HepG2 (cell line): ENCODE data around the gene SYPL2. TPM values are rescaled to one million over a fixed set of nuclear protein-coding genes. Genes with fewer than 3 reads are reported as not detected.

Experiments used
- ATF7 ChIP-seq, 2 experiments: fragments of 450-650 bp in 1 of 2; sonication (generic) in 1 of 2; formaldehyde crosslinking in 1 of 2; IDR thresholded peaks; 2 replicates each; pipeline versions ENCODE4 v1.4.0 to v1.6.1; 2016 to 2020; ENCODE audit warnings: antibody characterized with exemption in 1 of 2, mild to moderate bottlenecking in 1 of 2, missing genetic modification reagents in 1 of 2
- DMAP1 ChIP-seq: IDR thresholded peaks from 2 replicates; pipeline ENCODE4 v1.6.1; 2016
- FOXA1 ChIP-seq, 2 experiments: fragments of 450-650 bp in 1 of 2; sonication (generic) in 1 of 2; formaldehyde crosslinking in 1 of 2; IDR thresholded peaks; 2 replicates each; pipeline versions ENCODE4 v1.4.0 to v1.6.1; 2016 to 2020; ENCODE audit warnings: missing genetic modification reagents in 1 of 2
- GLI4 ChIP-seq: sonication (generic); formaldehyde crosslinking; IDR thresholded peaks from 2 replicates; pipeline ENCODE4 v1.5.1; 2020; ENCODE audit warnings: missing genetic modification reagents, mild to moderate bottlenecking, moderate library complexity, borderline replicate concordance
- KLF12 ChIP-seq: sonication (generic); formaldehyde crosslinking; IDR thresholded peaks from 2 replicates; pipeline ENCODE4 v1.4.0; 2020; ENCODE audit warnings: missing genetic modification reagents, borderline replicate concordance
- MEIS2 ChIP-seq: sonication (generic); formaldehyde crosslinking; IDR thresholded peaks from 2 replicates; pipeline ENCODE4 v1.9.0; 2021; ENCODE audit warnings: mild to moderate bottlenecking, missing genetic modification reagents
- NCOA1 ChIP-seq: sonication (generic); formaldehyde crosslinking; IDR thresholded peaks from 2 replicates; pipeline ENCODE4 v1.9.0; 2021; ENCODE audit warnings: missing genetic modification reagents
- NFKB2 ChIP-seq: sonication (generic); formaldehyde crosslinking; IDR thresholded peaks from 2 replicates; pipeline ENCODE4 v1.4.0; 2020; ENCODE audit warnings: missing genetic modification reagents, borderline replicate concordance
- NR3C1 ChIP-seq: sonication (generic); formaldehyde crosslinking; IDR thresholded peaks from 2 replicates; pipeline ENCODE4 v1.4.0; 2020; ENCODE audit warnings: missing genetic modification reagents
- PHF5A ChIP-seq: IDR thresholded peaks from one replicate; pipeline ENCODE4 v1.6.1; 2018; ENCODE audit warnings: low read depth, missing genetic modification reagents; ENCODE audit not compliant: unreplicated experiment
- POLR2A ChIP-seq, 2 experiments: IDR thresholded peaks; 2 replicates each; pipeline ENCODE4 v1.6.1; 2011; ENCODE audit warnings: low read depth in 2 of 2, low read length in 2 of 2, mild to moderate bottlenecking in 1 of 2, moderate library complexity in 1 of 2; ENCODE audit not compliant: insufficient read depth in 1 of 2
- PRMT3 ChIP-seq: sonication (generic); formaldehyde crosslinking; IDR thresholded peaks from 2 replicates; pipeline ENCODE4 v1.8.1; 2022; ENCODE audit warnings: low read depth, mild to moderate bottlenecking, moderate library complexity, missing genetic modification reagents, borderline replicate concordance
- SETDB1 ChIP-seq: sonication (generic); formaldehyde crosslinking; IDR thresholded peaks from 2 replicates; pipeline ENCODE4 v1.5.1; 2020; ENCODE audit warnings: missing genetic modification reagents, mild to moderate bottlenecking, borderline replicate concordance
- SOX6 ChIP-seq, 2 experiments: fragments of 450-650 bp in 1 of 2; sonication (generic) in 1 of 2; formaldehyde crosslinking in 1 of 2; IDR thresholded peaks; 2 replicates each; pipeline versions ENCODE4 v1.4.0 to v1.6.1; 2017 to 2020; ENCODE audit warnings: antibody characterized with exemption in 1 of 2, mild to moderate bottlenecking in 1 of 2, missing genetic modification reagents in 1 of 2
- TEAD2 ChIP-seq: sonication (generic); formaldehyde crosslinking; IDR thresholded peaks from 2 replicates; pipeline ENCODE4 v1.9.0; 2021; ENCODE audit warnings: missing genetic modification reagents
- ZFP62 ChIP-seq: sonication (generic); formaldehyde crosslinking; IDR thresholded peaks from 2 replicates; pipeline ENCODE4 v1.4.0; 2020; ENCODE audit warnings: missing genetic modification reagents
- ZNF3 ChIP-seq: IDR thresholded peaks from 2 replicates; pipeline ENCODE4 v1.7.0; 2017; ENCODE audit warnings: inconsistent platforms
- ZNF547 ChIP-seq: sonication (generic); formaldehyde crosslinking; IDR thresholded peaks from 2 replicates; pipeline ENCODE4 v1.5.1; 2020; ENCODE audit warnings: mild to moderate bottlenecking, missing genetic modification reagents
- ZNF891 ChIP-seq: sonication (generic); formaldehyde crosslinking; IDR thresholded peaks from 2 replicates; pipeline ENCODE4 v1.5.0; 2020; ENCODE audit warnings: mild to moderate bottlenecking, missing genetic modification reagents
- polyA plus RNA-seq, 8 experiments: library from polyadenylated mRNA; depleted of rRNA in 3 of 8; stranded (reverse) in 7 of 8; unstranded in 1 of 8; fragments of >200 nt; fragmentation: Illumina TruSeq in 4 of 8; extraction: Trizol in 4 of 8; gene quantifications; 2 replicates each; pipeline versions ENCODE4 v1.2.1 to v1.2.3, GENCODE V29; 2011 to 2016; ENCODE audit warnings: low read depth in 4 of 8, missing spikeins in 1 of 8, mixed read lengths in 1 of 8; ENCODE audit not compliant: insufficient read depth in 1 of 8
- total RNA-seq, 5 experiments: library from RNA; depleted of rRNA; stranded (reverse); fragments of >200 nt; fragmentation: Illumina TruSeq; extraction: Trizol; gene quantifications; 2 replicates each; pipeline ENCODE4 v1.2.3, GENCODE V29; 2016; ENCODE audit warnings: low read depth in 1 of 5
- TF ChIP-seq, protein P1 (sequence below): sonication (generic); formaldehyde crosslinking; conservative IDR thresholded peaks from 2 replicates; pipeline ENCODE4 v1.4.0; 2020; ENCODE audit warnings: missing genetic modification reagents
- TF ChIP-seq, protein P2 (sequence below): sonication (generic); formaldehyde crosslinking; IDR thresholded peaks from 2 replicates; pipeline ENCODE4 v1.4.0; 2020; ENCODE audit warnings: missing genetic modification reagents

Gene SYPL2
- total and polyA plus RNA-seq, 2 of the 13 experiments (the other 11 are each of a cell fraction or from before 2014, with no cell fraction given), result 0.17 to 0.24 TPM

DNA sequence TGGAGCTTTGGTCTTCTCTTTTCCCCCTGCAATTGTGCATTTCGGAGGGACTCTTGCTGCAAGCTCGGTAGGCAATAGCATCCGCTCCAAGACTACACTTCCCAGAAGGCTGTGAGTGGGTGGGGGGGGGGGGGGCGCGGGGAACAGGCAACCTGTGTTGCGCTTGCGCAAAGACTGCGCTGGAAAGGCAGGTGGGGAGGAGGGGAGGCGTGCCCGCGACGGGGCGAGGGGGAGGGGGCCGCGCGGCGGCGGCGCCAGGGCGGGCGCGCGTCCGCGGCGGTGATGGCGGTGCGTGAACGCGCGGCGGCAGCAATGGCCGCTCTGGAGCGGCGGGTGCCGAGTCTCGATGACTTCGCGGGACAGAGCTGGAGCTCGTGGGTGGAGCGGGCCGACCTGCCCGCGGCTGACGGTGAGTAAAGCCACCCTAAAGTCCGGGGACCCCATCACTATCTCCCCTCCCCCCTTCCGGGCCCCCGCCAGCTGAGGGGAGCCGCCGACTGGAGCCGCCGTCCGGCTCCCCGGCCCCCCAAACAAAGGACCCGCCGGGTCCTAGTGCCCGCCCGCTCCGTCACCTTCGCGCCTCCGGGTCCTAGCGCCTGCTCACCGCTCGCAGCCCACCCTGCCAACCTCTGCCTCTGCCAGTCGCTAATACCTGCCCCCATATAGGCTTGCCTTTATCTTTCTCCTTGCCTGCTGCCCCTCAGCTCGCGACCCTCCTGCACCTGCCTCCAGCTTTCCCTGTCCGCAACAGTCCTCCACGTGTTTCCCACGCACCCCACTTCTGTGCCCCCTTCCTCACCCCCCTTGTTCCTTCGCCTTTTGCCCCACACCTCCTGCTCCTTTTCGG lies 17.5 kb downstream of the SYPL2 start, which contains the start of gene ATXN7L2 (continued):
- TF ChIP-seq ATF7 (IDR thresholded peaks at IDR 0.05), result no peak
- TF ChIP-seq ATF7 (CRISPR knock-in tag; IDR thresholded peaks at IDR 0.05), result no peak
- no peak for TF ChIP-seq PHF5A
- TF ChIP-seq TEAD2 (CRISPR knock-in tag), result no peak
- peak; percentile 53; the same call in 1 of the 2 replicates for TF ChIP-seq NFKB2 (CRISPR knock-in tag)
- TF ChIP-seq, protein P1, sequence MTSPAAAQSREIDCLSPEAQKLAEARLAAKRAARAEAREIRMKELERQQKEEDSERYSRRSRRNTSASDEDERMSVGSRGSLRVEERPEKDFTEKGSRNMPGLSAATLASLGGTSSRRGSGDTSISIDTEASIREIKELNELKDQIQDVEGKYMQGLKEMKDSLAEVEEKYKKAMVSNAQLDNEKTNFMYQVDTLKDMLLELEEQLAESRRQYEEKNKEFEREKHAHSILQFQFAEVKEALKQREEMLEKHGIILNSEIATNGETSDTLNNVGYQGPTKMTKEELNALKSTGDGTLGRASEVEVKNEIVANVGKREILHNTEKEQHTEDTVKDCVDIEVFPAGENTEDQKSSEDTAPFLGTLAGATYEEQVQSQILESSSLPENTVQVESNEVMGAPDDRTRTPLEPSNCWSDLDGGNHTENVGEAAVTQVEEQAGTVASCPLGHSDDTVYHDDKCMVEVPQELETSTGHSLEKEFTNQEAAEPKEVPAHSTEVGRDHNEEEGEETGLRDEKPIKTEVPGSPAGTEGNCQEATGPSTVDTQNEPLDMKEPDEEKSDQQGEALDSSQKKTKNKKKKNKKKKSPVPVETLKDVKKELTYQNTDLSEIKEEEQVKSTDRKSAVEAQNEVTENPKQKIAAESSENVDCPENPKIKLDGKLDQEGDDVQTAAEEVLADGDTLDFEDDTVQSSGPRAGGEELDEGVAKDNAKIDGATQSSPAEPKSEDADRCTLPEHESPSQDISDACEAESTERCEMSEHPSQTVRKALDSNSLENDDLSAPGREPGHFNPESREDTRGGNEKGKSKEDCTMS (CRISPR knock-in tag), result no peak
- no peak for TF ChIP-seq ZNF3 (CRISPR knock-in tag)
- no peak for TF ChIP-seq SOX6 (IDR thresholded peaks at IDR 0.05)
- TF ChIP-seq SOX6 (CRISPR knock-in tag; IDR thresholded peaks at IDR 0.05), result peak; percentile 5; the same call in 1 of the 2 replicates
- peak; percentile 94; the same call in 1 of the 2 replicates for TF ChIP-seq ZNF891 (CRISPR knock-in tag)
- peak; percentile 74; the same call in 1 of the 2 replicates for TF ChIP-seq DMAP1 (CRISPR knock-in tag)
- TF ChIP-seq, protein P2, sequence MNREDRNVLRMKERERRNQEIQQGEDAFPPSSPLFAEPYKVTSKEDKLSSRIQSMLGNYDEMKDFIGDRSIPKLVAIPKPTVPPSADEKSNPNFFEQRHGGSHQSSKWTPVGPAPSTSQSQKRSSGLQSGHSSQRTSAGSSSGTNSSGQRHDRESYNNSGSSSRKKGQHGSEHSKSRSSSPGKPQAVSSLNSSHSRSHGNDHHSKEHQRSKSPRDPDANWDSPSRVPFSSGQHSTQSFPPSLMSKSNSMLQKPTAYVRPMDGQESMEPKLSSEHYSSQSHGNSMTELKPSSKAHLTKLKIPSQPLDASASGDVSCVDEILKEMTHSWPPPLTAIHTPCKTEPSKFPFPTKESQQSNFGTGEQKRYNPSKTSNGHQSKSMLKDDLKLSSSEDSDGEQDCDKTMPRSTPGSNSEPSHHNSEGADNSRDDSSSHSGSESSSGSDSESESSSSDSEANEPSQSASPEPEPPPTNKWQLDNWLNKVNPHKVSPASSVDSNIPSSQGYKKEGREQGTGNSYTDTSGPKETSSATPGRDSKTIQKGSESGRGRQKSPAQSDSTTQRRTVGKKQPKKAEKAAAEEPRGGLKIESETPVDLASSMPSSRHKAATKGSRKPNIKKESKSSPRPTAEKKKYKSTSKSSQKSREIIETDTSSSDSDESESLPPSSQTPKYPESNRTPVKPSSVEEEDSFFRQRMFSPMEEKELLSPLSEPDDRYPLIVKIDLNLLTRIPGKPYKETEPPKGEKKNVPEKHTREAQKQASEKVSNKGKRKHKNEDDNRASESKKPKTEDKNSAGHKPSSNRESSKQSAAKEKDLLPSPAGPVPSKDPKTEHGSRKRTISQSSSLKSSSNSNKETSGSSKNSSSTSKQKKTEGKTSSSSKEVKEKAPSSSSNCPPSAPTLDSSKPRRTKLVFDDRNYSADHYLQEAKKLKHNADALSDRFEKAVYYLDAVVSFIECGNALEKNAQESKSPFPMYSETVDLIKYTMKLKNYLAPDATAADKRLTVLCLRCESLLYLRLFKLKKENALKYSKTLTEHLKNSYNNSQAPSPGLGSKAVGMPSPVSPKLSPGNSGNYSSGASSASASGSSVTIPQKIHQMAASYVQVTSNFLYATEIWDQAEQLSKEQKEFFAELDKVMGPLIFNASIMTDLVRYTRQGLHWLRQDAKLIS (CRISPR knock-in tag), result no peak
- TF ChIP-seq PRMT3, result no peak
- TF ChIP-seq NCOA1 (CRISPR knock-in tag), result peak; percentile 58; the same call in 1 of the 2 replicates
- peak; percentile 62; the same call in 1 of the 2 replicates for TF ChIP-seq MEIS2 (CRISPR knock-in tag)
- no peak for TF ChIP-seq SETDB1
- TF ChIP-seq GLI4 (CRISPR knock-in tag), result peak; percentile 72; the same call in 1 of the 2 replicates
- TF ChIP-seq ZFP62 (CRISPR knock-in tag), result no peak
- peak; percentile 79 to 92 for TF ChIP-seq POLR2A (IDR thresholded peaks at IDR 0.05; ENCODE audit: insufficient read depth in 1 of 2, low read depth in 2 of 2, low read length in 2 of 2)
- no peak for TF ChIP-seq NR3C1 (CRISPR knock-in tag)
- no peak for TF ChIP-seq FOXA1 (IDR thresholded peaks at IDR 0.05)
- TF ChIP-seq FOXA1 (CRISPR knock-in tag; IDR thresholded peaks at IDR 0.05), result peak; percentile 14; the same call in 1 of the 2 replicates
- no peak for TF ChIP-seq ZNF547
- TF ChIP-seq KLF12 (CRISPR knock-in tag), result no peak
